GM12875 (cell line): Measurements from ENCODE around the gene FIBP.

Experiments used
- H3K4me3 ChIP-seq: one replicate; pipeline ENCODE4 v1.5.1; 2011; ENCODE audit warnings: low read depth, low read length, control low read depth
- CTCF ChIP-seq: IDR thresholded peaks from 2 replicates; pipeline ENCODE4 v1.5.1; 2011; ENCODE audit warnings: low read depth, mild to moderate bottlenecking, control low read depth, inconsistent platforms, low read length, moderate library complexity, borderline replicate concordance; ENCODE audit not compliant: insufficient read depth

Gene FIBP

GRCh38 chr11:65859812-65860277 is 28.4 kb downstream of the FIBP start:
- peak overlapping the region; percentile 89 for H3K4me3 ChIP-seq
- TF ChIP-seq CTCF = no peak

- TF ChIP-seq CTCF = no peak
- H3K4me3 ChIP-seq = peak overlapping the region; percentile 93
These were observed 29.0 kb downstream of the FIBP start for GRCh38 chr11:65859095-65859811.

GRCh38 chr11:65858681-65859087 is 29.6 kb downstream of the FIBP start:
- no peak for TF ChIP-seq CTCF
- H3K4me3 ChIP-seq = peak overlapping the region; percentile 93

DNA sequence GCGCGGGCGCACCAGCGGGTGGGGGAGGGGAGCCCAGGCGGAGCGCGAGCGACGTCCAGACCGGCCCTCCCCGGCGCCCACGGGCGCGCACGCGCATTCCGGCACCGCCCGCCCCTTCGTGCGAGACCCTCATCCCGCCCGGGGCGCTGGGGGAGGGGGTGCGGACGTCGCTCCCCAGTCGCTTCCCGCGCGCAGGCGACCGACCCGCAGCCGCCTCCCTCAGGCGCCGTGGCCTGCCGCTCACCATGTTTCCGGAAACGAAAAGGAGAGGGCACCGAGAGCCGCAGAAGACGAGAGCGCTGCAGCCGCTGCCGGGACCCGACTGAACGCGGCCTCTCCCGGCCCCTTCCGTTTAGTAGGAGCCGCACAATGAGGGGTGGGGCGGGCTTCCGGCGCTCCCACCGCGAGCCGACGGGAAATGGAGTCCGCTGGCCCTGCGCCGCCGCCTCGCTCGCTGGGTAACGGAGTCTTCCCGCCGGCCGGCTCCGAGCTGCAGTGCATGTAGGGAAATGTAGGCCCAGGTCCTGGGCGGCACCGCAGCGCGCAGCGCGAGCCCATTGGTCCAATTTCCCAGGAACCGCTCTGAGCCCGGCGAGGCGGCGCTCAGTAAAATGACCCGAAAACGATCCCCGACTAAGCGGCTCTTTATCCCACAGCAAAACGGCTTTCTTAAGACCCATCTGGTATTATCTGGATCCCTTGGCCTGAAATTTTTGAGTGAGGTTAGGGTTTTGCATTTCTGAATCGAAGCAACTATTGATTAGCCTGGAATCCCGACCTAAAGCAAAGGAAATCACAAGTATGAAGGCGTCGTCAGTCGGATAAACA is 30.2 kb downstream of the FIBP start, which contains the start of gene CFL1:
TSS of gene CFL1 (minus strand) at position 328 of the 828 bp plus-strand sequence. CDS start at position 247, 81 bp downstream.
- H3K4me3 ChIP-seq = peak within 1 kb of the TSS; percentile 93
- TF ChIP-seq CTCF = no peak

GRCh38 chr11:65857500-65857852 is 30.8 kb downstream of the FIBP start:
- no peak for TF ChIP-seq CTCF
- H3K4me3 ChIP-seq = peak overlapping the region; percentile 93

GRCh38 chr11:65856689-65857499 is 31.4 kb downstream of the FIBP start:
- TF ChIP-seq CTCF = no peak
- peak overlapping the region; percentile 93 for H3K4me3 ChIP-seq
